ENCODE data around the gene AOAH. TPM values are rescaled to one million over a fixed set of nuclear protein-coding genes. Genes with fewer than 3 reads are reported as not detected.
"Not testable (repeated sequence)": the region's sequence is repeated elsewhere in the genome, so short reads cannot be mapped to it uniquely, and the experiment has no call there.

The AOAH gene
- total and polyA plus RNA-seq, 2 donors (not counting 3 experiments of a cell fraction or from before 2014, with no cell fraction given): not detected

DNA sequence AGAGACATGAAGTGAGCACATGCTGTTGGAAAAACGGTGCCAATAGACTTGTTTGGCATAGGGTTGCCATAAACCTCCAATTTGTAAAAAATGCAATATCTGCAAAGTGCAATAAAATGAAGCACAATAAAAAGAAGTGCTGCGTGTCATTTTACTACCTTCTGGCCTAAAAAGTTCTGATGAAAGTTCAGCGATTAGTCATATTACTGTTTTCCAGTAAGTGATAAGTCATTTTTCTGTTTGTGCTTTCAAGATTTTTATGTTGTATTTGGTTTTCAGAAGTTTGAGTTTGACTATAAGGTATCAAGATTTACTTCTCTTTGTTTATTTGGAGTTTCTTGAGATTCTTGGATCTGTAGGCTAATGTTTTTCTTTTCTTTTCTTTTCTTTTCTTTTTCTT is 16.8 kb downstream of the AOAH start:
- FAIRE-seq (no peak), DNase-seq (ENCODE audit: low read depth, low spot score) (no peak)
- dilution Hi-C loops (cut with MboI; ENCODE audit: extremely low pct_ligation_motif_present, low sequenced_read_pairs) (no loop called here), intact Hi-C loops (cut with micrococcal nuclease) (no loop called here)
- POLR2A ChIA-PET: no interaction called here
- no peak for TF ChIP-seq POLR2AphosphoS5 (IDR thresholded peaks at IDR 0.05; ENCODE audit: insufficient read depth, low read depth, low read length)
- TF ChIP-seq, protein P1, sequence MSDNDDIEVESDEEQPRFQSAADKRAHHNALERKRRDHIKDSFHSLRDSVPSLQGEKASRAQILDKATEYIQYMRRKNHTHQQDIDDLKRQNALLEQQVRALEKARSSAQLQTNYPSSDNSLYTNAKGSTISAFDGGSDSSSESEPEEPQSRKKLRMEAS (IDR thresholded peaks at IDR 0.05; ENCODE audit: insufficient read depth, insufficient read length): no peak
- no peak for TF ChIP-seq JUN (IDR thresholded peaks at IDR 0.05; ENCODE audit: borderline replicate concordance, insufficient read depth, insufficient read length, low read depth)
- TF ChIP-seq FOS (IDR thresholded peaks at IDR 0.05; ENCODE audit: borderline replicate concordance, insufficient read depth, low read length): no peak
- no peak for TF ChIP-seq MYC (IDR thresholded peaks at IDR 0.05; ENCODE audit: low read depth, low read length)
- TF ChIP-seq, protein P2, sequence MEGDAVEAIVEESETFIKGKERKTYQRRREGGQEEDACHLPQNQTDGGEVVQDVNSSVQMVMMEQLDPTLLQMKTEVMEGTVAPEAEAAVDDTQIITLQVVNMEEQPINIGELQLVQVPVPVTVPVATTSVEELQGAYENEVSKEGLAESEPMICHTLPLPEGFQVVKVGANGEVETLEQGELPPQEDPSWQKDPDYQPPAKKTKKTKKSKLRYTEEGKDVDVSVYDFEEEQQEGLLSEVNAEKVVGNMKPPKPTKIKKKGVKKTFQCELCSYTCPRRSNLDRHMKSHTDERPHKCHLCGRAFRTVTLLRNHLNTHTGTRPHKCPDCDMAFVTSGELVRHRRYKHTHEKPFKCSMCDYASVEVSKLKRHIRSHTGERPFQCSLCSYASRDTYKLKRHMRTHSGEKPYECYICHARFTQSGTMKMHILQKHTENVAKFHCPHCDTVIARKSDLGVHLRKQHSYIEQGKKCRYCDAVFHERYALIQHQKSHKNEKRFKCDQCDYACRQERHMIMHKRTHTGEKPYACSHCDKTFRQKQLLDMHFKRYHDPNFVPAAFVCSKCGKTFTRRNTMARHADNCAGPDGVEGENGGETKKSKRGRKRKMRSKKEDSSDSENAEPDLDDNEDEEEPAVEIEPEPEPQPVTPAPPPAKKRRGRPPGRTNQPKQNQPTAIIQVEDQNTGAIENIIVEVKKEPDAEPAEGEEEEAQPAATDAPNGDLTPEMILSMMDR (IDR thresholded peaks at IDR 0.05; ENCODE audit: extremely low read depth in 1 of 2, insufficient read depth in 1 of 2, low read depth in 1 of 2, low read length in 2 of 2): no peak
- no peak for TF ChIP-seq POLR2A (IDR thresholded peaks at IDR 0.05; ENCODE audit: low read depth, low read length)
- no peak for TF ChIP-seq GATA2 (IDR thresholded peaks at IDR 0.05; ENCODE audit: insufficient read depth, insufficient read length, low read depth, low read length)
- Histone ChIP-seq H3K27me3 (ENCODE audit: control insufficient read depth in 2 of 2, insufficient read depth in 2 of 2, low read length in 2 of 2) (no peaks in the 10 kb centered on the region), H4K20me1 (replicated peaks; ENCODE audit: control insufficient read depth, extremely low read depth, insufficient read depth, low read length) (no peaks in the 10 kb centered on the region), H3K9me3 (replicated peaks; ENCODE audit: control insufficient read depth, insufficient read depth, low read length) (no peaks in the 10 kb centered on the region), H3K9ac (replicated peaks; ENCODE audit: extremely low read depth, insufficient read depth, low read length) (no peak overlapping the region), H3K4me2 (ENCODE audit: insufficient read depth, low read length) (no peak overlapping the region), H2AFZ (ENCODE audit: low read depth, low read length) (no peak overlapping the region), H3K36me3 (ENCODE audit: control insufficient read depth in 2 of 2, extremely low read depth in 1 of 2, insufficient read depth in 2 of 2, low read length in 2 of 2) (no peaks in the 10 kb centered on the region), H3K4me1 (ENCODE audit: control insufficient read depth, extremely low read depth, insufficient read depth, low read length) (no peaks in the 10 kb centered on the region), H3K27ac (ENCODE audit: insufficient read depth, low read depth, low read length) (no peak overlapping the region), H3K9me1 (replicated peaks; ENCODE audit: control insufficient read depth, extremely low read depth, insufficient read depth, low read length) (no peaks in the 10 kb centered on the region), H3K79me2 (ENCODE audit: control insufficient read depth, insufficient read depth, low read length) (no peaks in the 10 kb centered on the region), H3K4me3 (replicated peaks in 1 of 3; ENCODE audit: insufficient read depth in 1 of 3, low read depth in 1 of 3, low read length in 3 of 3) (no peak overlapping the region)
- CTCF ChIA-PET: no interaction called here
- BruUV-seq (replicated peaks): no TSS peak

DNA sequence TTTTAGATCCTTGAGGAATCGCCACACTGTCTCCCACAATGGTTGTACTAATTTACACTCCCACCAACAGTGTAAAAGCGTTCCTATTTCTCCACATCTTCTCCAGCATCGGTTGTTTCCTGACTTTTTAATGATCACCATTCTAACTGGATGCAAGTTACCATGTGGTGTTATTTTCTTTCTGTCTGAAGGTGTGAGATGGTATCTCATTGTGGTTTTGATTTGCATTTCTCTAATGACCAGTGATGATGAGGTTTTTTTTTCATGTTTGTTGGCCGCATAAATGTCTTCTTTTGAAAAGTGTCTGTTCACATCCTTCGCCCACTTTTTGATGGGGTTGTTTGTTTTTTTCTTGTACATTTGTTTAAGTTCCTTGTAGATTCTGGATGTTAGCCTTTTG is 20.4 kb downstream of the AOAH start:
- H3K79me2 ChIP-seq (ENCODE audit: control insufficient read depth, insufficient read depth, low read length); H3K36me3 ChIP-seq (ENCODE audit: control insufficient read depth in 2 of 2, extremely low read depth in 1 of 2, insufficient read depth in 2 of 2, low read length in 2 of 2); H3K4me2 ChIP-seq (ENCODE audit: insufficient read depth, low read length); H4K20me1 ChIP-seq (replicated peaks; ENCODE audit: control insufficient read depth, extremely low read depth, insufficient read depth, low read length); H3K9me3 ChIP-seq (replicated peaks; ENCODE audit: control insufficient read depth, insufficient read depth, low read length); BruUV-seq (replicated peaks); H3K9me1 ChIP-seq (replicated peaks; ENCODE audit: control insufficient read depth, extremely low read depth, insufficient read depth, low read length); H2AFZ ChIP-seq (ENCODE audit: low read depth, low read length); CTCF ChIA-PET; POLR2A ChIA-PET; FAIRE-seq; H3K27ac ChIP-seq (ENCODE audit: insufficient read depth, low read depth, low read length); H3K4me1 ChIP-seq (ENCODE audit: control insufficient read depth, extremely low read depth, insufficient read depth, low read length); H3K4me3 ChIP-seq (replicated peaks in 1 of 3; ENCODE audit: insufficient read depth in 1 of 3, low read depth in 1 of 3, low read length in 3 of 3); H3K9ac ChIP-seq (replicated peaks; ENCODE audit: extremely low read depth, insufficient read depth, low read length); intact Hi-C loops (cut with micrococcal nuclease); H3K27me3 ChIP-seq (ENCODE audit: control insufficient read depth in 2 of 2, insufficient read depth in 2 of 2, low read length in 2 of 2); dilution Hi-C loops (cut with MboI; ENCODE audit: extremely low pct_ligation_motif_present, low sequenced_read_pairs); DNase-seq (ENCODE audit: low read depth, low spot score): not testable (repeated sequence)

Data from endothelial cell of umbilical vein (primary cell).